Coronary artery (tissue), 2 donors: Measurements from ENCODE around the gene NME3.

Experiments
- DNase-seq: peaks from one replicate; pipeline ENCODE4 v3.0.0-alpha.2; 2017; ENCODE audit warnings: low spot score
- H3K27ac ChIP-seq, 2 donors: fragments of 200-600 bp; sonication (generic); one replicate each; pipeline ENCODE4 v1.5.1; 2016 to 2019
- H3K4me3 ChIP-seq: fragments of 200-600 bp; sonication (generic); 2 replicates; pipeline ENCODE4 v1.5.1; 2016; ENCODE audit warnings: mild to moderate bottlenecking, moderate library complexity
- TF ChIP-seq, protein P1 (sequence below): fragments of 200-600 bp; sonication (generic); IDR thresholded peaks from one replicate; pipeline ENCODE4 v1.5.1; 2019; ENCODE audit warnings: antibody characterized with exemption

NME3 gene

DNA sequence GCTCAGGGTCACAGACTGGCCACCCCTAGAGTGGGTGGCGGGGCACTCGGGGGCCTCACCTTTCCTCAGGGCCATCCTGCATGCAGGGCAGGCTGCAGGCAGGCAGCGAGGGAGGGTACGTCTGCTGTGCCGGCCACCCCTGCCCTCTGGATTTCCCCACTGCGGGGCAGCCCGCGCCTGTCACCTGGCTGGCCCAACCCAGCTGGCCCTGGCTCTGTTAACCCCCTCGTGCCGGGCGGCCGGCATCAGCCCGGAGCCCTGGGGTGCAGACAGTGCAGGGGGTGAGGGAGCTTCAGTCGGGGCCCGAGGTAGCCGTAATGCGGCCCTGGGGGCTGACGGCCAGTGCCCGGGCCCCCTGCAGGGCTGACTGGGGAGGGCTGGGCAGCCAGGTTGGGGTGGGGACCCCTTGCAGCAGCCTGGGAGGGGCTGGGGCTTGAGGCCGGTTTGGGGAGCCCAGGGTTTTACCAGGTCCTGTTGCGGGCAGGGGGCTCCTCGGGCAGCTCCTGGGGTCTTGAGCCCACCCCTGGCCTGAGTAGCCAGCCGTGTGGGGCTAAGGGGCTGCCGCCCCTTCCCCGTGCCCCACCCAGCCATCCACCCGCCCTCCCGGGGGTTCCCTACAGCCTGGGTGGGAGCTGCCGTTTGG lies 22.4 kb upstream of the NME3 start, which contains the start of gene IGFALS:
Gene IGFALS, minus strand, starts transcription at position 128 of the 643 bp plus-strand sequence. Its CDS starts 53 bp downstream, at position 75.
- DNase-seq = no peak
- TF ChIP-seq, protein P1, sequence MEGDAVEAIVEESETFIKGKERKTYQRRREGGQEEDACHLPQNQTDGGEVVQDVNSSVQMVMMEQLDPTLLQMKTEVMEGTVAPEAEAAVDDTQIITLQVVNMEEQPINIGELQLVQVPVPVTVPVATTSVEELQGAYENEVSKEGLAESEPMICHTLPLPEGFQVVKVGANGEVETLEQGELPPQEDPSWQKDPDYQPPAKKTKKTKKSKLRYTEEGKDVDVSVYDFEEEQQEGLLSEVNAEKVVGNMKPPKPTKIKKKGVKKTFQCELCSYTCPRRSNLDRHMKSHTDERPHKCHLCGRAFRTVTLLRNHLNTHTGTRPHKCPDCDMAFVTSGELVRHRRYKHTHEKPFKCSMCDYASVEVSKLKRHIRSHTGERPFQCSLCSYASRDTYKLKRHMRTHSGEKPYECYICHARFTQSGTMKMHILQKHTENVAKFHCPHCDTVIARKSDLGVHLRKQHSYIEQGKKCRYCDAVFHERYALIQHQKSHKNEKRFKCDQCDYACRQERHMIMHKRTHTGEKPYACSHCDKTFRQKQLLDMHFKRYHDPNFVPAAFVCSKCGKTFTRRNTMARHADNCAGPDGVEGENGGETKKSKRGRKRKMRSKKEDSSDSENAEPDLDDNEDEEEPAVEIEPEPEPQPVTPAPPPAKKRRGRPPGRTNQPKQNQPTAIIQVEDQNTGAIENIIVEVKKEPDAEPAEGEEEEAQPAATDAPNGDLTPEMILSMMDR = no peak
- Histone ChIP-seq H3K4me3 (no peak within 1 kb of the TSS), H3K27ac (no peak within 1 kb of the TSS)

DNA sequence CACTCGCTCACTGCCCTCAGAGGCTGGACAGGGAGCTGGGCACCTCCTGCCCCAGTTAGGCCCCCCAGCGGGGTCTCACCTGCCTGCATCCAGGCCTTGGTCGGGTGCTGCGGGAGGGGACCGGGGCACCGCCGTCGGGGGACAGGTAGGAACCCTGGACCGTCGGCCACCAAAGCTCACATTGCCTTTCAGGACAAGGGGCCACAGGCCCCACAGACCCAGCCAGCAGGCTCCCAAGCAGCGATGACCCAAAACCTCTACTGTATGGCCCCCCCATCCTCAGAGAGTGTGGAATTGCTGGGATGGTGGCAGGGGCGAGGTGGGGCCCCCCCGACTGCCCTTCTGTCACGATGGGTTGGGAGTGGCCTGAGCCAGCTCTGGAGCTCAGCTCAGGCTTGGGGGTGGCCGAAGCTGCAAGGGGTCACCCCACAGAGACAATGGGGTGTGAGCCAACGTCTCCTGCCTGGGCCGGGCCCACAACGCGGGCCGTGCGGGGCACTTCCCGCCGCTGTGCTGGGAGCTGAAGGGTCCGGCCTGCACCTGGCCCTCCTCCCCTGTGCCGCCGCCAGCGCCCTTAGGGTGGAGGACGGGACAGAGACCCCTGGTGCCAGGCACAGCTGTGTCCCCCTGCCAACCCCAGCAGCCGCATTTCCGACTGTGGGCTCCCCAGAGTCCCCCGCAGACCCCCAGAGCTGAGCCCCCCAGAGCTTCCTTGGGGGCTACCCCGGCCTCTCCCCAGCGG lies 21.7 kb upstream of the NME3 start:
- Histone ChIP-seq H3K27ac (no peak overlapping the region), H3K4me3 (no peak overlapping the region)
- TF ChIP-seq, protein P1 = no peak
- no peak for DNase-seq

DNA sequence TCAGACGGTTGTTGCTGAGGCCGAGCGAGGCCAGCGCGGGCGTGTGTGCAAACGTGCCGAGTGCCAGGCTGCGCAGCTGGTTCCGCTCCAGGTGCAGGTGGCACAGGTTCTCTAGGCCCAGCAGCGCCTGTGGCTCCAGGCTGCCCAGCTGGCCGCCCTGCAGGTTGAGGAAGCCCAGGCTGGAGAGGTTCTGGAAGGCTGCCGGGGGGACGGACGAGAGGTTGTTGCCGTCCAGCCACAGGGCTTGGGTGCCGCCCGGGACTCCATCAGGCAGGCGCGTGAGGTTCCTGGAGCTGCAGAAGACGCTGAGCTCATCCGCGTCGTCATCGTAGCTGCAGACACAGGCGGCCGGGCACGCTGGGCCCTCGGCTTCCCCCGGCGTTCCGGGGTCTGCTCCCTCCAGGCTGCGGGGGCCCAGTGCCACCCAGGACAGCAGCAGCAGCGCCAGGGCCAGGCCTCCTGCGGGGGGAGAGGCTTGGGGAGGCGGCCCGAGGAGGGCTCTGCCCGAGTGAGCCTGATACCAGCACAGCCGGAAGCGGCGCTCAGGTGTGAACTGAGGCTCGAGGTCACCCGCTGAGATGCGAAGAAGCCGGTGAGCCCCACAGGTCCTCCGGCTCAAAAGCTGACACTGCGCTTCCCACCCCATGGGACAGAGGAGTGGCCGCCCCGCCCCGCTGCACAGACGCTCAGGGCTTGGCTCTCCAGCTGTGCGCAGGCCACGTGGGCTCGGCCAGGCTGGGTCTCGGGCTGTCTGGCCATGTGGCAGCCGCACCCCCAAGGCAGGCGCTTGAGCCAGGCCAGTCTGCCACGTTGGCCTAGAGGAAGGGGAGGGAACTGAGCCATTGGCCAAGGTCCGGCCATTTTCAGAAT lies 20.8 kb upstream of the NME3 start:
- Histone ChIP-seq H3K27ac (no peak overlapping the region), H3K4me3 (no peak overlapping the region)
- TF ChIP-seq, protein P1 = no peak
- no peak for DNase-seq

DNA sequence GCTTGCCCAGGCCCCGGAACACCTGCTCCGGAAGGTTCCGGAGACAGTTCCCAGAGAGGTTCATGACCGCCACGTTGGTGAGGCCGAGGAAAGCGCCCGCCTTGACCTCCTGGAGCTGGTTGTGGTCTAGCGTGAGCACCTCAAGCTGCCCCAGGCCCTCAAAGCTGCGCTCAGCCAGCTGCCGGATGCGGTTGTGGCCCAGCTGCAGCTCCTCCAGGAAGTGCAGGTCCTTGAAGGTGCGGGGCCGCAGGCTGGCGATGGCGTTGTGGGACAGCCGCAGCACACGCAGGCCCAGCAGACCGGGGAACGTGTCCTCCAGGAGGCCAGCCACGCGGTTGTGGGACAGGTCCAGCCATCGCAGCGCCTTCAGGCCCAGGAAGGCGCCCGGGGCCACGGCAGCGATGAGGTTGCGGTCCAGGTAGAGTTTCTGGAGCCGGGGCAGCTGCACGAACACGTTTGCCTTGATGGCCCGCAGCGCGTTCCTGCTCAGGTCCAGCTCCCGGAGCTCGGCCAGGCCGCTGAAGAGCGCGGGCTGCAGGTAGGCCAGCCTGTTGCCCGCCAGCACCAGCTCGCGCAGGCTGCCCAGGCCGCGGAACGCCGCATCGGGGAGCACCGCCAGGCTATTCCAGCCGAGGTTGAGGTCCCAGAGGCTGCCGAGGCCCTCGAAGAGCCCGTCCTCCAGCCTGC lies 20.1 kb upstream of the NME3 start:
- no peak overlapping the region for H3K4me3 ChIP-seq
- DNase-seq = no peak
- TF ChIP-seq, protein P1 = no peak
- no peak overlapping the region for H3K27ac ChIP-seq

DNA sequence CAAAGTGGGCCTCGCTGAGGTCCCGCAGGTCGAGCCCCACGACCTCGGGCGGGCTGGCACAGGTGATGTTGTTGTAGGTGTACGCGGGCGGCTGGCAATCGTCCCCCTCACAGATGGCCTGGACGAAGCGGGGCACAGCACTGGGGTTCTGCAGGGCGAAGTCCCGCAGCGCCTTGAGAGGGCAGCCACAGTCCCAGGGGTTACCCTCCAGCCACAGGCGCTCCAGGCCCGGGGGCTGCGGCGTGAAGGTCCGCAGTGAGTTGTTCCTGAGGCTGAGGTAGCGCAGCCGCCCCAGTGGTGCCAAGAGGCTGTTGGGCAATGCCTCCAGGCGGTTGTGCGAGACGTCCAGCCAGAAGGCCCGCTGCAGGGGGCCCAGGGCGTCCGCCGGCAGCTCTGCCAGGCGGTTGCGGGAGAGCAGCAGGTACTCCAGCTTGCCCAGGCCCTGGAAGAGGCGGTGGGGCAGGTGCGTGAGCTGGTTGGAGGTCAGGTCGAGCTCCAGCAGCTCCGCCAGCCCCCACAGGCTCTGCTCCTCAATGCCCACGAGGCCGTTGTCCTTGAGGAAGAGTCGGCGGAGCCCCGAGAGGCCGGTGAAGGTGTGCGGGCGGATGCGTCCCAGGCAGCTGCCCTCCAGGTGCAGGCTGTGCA lies 19.4 kb upstream of the NME3 start:
- TF ChIP-seq, protein P1 = no peak
- no peak for DNase-seq
- no peak overlapping the region for H3K27ac ChIP-seq
- no peak overlapping the region for H3K4me3 ChIP-seq

DNA sequence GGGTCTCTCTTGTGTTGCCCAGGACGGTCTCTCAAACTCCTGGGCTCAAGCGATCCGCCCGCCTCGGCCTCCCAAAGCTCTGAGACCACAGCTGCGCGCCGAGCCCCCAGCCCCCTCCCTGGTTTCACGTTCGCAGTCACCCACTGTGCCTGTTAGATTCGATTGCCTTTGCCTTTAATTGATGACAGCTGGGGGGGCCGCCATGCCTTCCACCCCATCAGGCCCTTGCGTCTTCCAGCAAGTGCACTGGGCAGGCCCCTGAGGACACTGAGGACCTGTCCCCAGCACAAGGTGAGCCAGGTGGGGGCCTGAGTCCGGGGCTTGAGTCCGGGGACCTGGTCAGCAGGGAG lies 18.9 kb upstream of the NME3 start:
- TF ChIP-seq, protein P1 = no peak
- H3K4me3 ChIP-seq = no peak overlapping the region
- no peak overlapping the region for H3K27ac ChIP-seq
- no peak for DNase-seq
